HCT116 (cell line): ENCODE measurements around the gene SPACDR. TPM values are rescaled to one million over a fixed set of nuclear protein-coding genes. Genes with fewer than 3 reads are reported as not detected.

Experiments
- ATAC-seq: fragments of 200-7000 bp; cut with Tn5 transposase; 2 replicates; pipeline ENCODE4 v1.9.1; 2020; ENCODE audit warnings: mild to moderate bottlenecking, moderate library complexity
- BruUV-seq: library from RNA; stranded (reverse); fragments of 400-500 nt; replicated peaks from 2 replicates; lab custom pipeline; 2021; lab: Mats Ljungman, UMichigan
- CTCF ChIA-PET: fragments of 300-600 bp; sonication (Branson Sonifier 250); formaldehyde crosslinking; loops from one replicate; lab custom pipeline; 2021; ENCODE audit warnings: antibody characterized with exemption; lab: Charles Lee
- POLR2A ChIA-PET: fragments of 300-600, 350-600 bp; sonication (Branson Sonifier 250); formaldehyde crosslinking; loops from one replicate; lab custom pipeline; 2021; ENCODE audit warnings: antibody characterized with exemption; lab: Charles Lee
- RAD21 ChIA-PET, 2 experiments: fragments of 300-600 bp; sonication (Branson Sonifier 250); formaldehyde crosslinking; loops; one replicate each; lab custom pipeline; 2023; ENCODE audit warnings: low total read pairs in 2 of 2; ENCODE audit not compliant: uncharacterized antibody in 2 of 2, unreplicated experiment in 2 of 2, low non-redundant PET in 1 of 2; lab: Charles Lee
- DNase-seq: peaks from one replicate; pipeline ENCODE4 v3.0.0-alpha.2; 2010; ENCODE audit warnings: low read depth, low spot score
- H2AFZ ChIP-seq: fragments of 200-600 bp; shearing (Covaris generic), sonication (generic); 2 replicates; pipeline ENCODE4 v1.6.1; 2017; ENCODE audit warnings: low read depth, mixed run types, mixed read lengths, antibody characterized with exemption, low read length; ENCODE audit not compliant: poor library complexity, severe bottlenecking
- H3K27ac ChIP-seq: 2 replicates; pipeline ENCODE4 v1.5.1; 2012; ENCODE audit warnings: low read depth, low read length
- H3K27me3 ChIP-seq: fragments of 200-600 bp; sonication (generic); 2 replicates; pipeline ENCODE4 v1.6.1; 2016; ENCODE audit warnings: mixed run types, low read length, mixed read lengths; ENCODE audit not compliant: insufficient read depth
- H3K36me3 ChIP-seq, 2 experiments: fragments of 200-500 bp in 1 of 2; fragments of 200-600 bp in 1 of 2; sonication (Bioruptor generic) in 1 of 2; sonication (generic) in 1 of 2; 2 replicates each; pipeline versions ENCODE4 v1.5.1 to v1.6.1; 2014 to 2016; ENCODE audit warnings: low read length in 2 of 2, inconsistent platforms in 1 of 2, mixed read lengths in 1 of 2, mixed run types in 1 of 2; ENCODE audit not compliant: insufficient read depth in 2 of 2, control insufficient read depth in 1 of 2
- H3K4me1 ChIP-seq, 2 experiments: fragments of 200-600 bp in 1 of 2; sonication (generic) in 1 of 2; 2 replicates each; pipeline versions ENCODE4 v1.5.1 to v1.6.1; 2012 to 2017; ENCODE audit warnings: low read length in 2 of 2, inconsistent platforms in 1 of 2, mild to moderate bottlenecking in 1 of 2, mixed read lengths in 1 of 2, mixed run types in 1 of 2, moderate library complexity in 1 of 2; ENCODE audit not compliant: insufficient read depth in 2 of 2, control insufficient read depth in 1 of 2
- H3K4me2 ChIP-seq: fragments of 200-600 bp; sonication (generic); 2 replicates; pipeline ENCODE4 v1.6.1; 2017; ENCODE audit warnings: mixed run types, low read length, mixed read lengths
- H3K4me3 ChIP-seq, 2 experiments: fragments of 200-600 bp in 1 of 2; sonication (generic) in 1 of 2; replicated peaks in 1 of 2; 2 replicates each; pipeline ENCODE4 v1.5.1; 2011 to 2016; ENCODE audit warnings: low read length in 2 of 2, control low read depth in 1 of 2, low read depth in 1 of 2, mild to moderate bottlenecking in 1 of 2, mixed read lengths in 1 of 2, mixed run types in 1 of 2
- H3K79me2 ChIP-seq: fragments of 200-600 bp; sonication (generic); 2 replicates; pipeline ENCODE4 v1.6.1; 2017; ENCODE audit warnings: mild to moderate bottlenecking, mixed run types, low read length, moderate library complexity, mixed read lengths; ENCODE audit not compliant: insufficient read depth
- H3K9ac ChIP-seq: fragments of 200-600 bp; sonication (generic); 2 replicates; pipeline ENCODE4 v1.6.1; 2016; ENCODE audit warnings: low read length, mixed read lengths
- H3K9me2 ChIP-seq: fragments of 200-600 bp; sonication (generic), shearing (Covaris generic); 2 replicates; pipeline ENCODE4 v1.6.1; 2017; ENCODE audit warnings: mixed run types, mild to moderate bottlenecking, moderate library complexity; ENCODE audit not compliant: insufficient read depth
- H3K9me3 ChIP-seq, 2 experiments: fragments of 200-500 bp in 1 of 2; fragments of 200-600 bp in 1 of 2; sonication (Bioruptor generic) in 1 of 2; sonication (generic) in 1 of 2; 2 replicates each; pipeline ENCODE4 v1.6.1; 2014 to 2017; ENCODE audit warnings: low read length in 2 of 2, mixed read lengths in 2 of 2, inconsistent platforms in 1 of 2, low read depth in 1 of 2, mild to moderate bottlenecking in 1 of 2, mixed run types in 1 of 2, moderate library complexity in 1 of 2; ENCODE audit not compliant: control insufficient read depth in 1 of 2, insufficient read depth in 1 of 2
- H4K20me1 ChIP-seq: fragments of 200-600 bp; sonication (generic), shearing (Covaris generic); 2 replicates; pipeline ENCODE4 v1.6.1; 2017; ENCODE audit warnings: mixed run types, mild to moderate bottlenecking, moderate library complexity; ENCODE audit not compliant: insufficient read depth
- CEBPB ChIP-seq: IDR thresholded peaks from 2 replicates; pipeline ENCODE4 v1.6.1; 2012; ENCODE audit warnings: low read depth
- EGR1 ChIP-seq: IDR thresholded peaks from 2 replicates; pipeline ENCODE4 v1.6.1; 2012; ENCODE audit warnings: low read depth
- POLR2A ChIP-seq: IDR thresholded peaks from 2 replicates; pipeline ENCODE4 v1.7.0; 2011; ENCODE audit warnings: borderline replicate concordance; ENCODE audit not compliant: insufficient read depth, insufficient read length; ENCODE audit errors: extremely low read depth
- SP1 ChIP-seq: IDR thresholded peaks from 2 replicates; pipeline ENCODE4 v1.6.1; 2012; ENCODE audit warnings: low read depth
- intact Hi-C: fragments of 100-400 bp; cut with micrococcal nuclease; formaldehyde crosslinking; loops from 2 replicates; pipeline ENCODE4 v1.10.0; 2022
- total RNA-seq: library from RNA; stranded (reverse); gene quantifications from one replicate; pipeline ENCODE4 v1.2.1, GENCODE V29; 2021; ENCODE audit not compliant: unreplicated experiment
- TF ChIP-seq, protein P1 (sequence below): IDR thresholded peaks from 2 replicates; pipeline ENCODE4 v1.6.1; 2012; ENCODE audit warnings: low read depth
- TF ChIP-seq, protein P2 (sequence below): IDR thresholded peaks from 2 replicates; pipeline ENCODE4 v1.6.1; 2012
- TF ChIP-seq, protein P3 (sequence below): IDR thresholded peaks from 2 replicates; pipeline ENCODE4 v1.6.1; 2011; ENCODE audit warnings: mild to moderate bottlenecking, low read length, moderate library complexity; ENCODE audit not compliant: insufficient replicate concordance; ENCODE audit errors: extremely low read depth

The SPACDR gene
- total RNA-seq, 1 experiment from 2014 or later, result 1.7 TPM

DNA sequence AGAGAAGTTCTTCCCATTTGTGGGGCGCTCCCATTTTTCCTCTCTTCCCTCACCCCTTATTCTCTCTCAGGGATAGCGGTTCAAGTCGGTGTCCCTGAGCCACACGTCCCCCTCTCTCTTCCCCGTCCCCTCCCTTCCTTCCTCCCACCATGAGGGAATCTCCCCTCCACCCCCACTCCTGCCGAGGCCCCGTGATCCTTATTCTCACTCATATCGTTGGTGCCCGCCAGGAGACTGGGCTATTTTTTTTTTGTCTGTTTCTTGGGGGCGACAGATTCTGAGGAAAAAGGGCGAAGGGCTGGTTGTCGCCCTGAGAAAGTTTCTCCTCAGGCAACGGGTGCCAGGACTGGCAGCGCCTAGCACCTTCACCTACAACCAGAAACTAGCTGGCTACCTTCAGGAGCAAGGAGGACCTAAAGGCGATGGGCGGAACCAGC is 36.3 kb downstream of the SPACDR start (continued):
- TF ChIP-seq, protein P1, sequence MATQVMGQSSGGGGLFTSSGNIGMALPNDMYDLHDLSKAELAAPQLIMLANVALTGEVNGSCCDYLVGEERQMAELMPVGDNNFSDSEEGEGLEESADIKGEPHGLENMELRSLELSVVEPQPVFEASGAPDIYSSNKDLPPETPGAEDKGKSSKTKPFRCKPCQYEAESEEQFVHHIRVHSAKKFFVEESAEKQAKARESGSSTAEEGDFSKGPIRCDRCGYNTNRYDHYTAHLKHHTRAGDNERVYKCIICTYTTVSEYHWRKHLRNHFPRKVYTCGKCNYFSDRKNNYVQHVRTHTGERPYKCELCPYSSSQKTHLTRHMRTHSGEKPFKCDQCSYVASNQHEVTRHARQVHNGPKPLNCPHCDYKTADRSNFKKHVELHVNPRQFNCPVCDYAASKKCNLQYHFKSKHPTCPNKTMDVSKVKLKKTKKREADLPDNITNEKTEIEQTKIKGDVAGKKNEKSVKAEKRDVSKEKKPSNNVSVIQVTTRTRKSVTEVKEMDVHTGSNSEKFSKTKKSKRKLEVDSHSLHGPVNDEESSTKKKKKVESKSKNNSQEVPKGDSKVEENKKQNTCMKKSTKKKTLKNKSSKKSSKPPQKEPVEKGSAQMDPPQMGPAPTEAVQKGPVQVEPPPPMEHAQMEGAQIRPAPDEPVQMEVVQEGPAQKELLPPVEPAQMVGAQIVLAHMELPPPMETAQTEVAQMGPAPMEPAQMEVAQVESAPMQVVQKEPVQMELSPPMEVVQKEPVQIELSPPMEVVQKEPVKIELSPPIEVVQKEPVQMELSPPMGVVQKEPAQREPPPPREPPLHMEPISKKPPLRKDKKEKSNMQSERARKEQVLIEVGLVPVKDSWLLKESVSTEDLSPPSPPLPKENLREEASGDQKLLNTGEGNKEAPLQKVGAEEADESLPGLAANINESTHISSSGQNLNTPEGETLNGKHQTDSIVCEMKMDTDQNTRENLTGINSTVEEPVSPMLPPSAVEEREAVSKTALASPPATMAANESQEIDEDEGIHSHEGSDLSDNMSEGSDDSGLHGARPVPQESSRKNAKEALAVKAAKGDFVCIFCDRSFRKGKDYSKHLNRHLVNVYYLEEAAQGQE, result no peak
- TF ChIP-seq CEBPB, result no peak

DNA sequence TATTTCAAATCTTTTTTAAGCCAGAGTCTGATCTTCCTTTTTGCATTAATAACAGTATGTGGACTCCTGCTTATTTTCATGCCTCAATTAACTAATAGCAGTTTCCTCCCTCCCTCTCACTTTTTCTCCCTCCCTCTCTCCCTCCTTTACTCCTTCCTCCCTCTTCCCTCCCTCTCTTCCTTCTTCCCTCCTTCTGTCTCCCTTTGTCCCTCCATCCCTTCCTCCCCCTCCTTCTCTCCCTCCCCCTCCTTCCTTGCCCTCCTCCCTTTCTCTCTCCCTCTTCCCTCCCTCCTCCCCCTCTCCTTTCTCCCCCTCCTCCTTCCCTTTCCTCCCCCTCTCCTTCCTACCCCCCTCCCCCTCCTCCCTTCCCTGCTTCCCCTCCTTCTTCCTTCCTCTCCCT is 37.5 kb downstream of the SPACDR start:
- BruUV-seq, result no TSS peak
- Histone ChIP-seq H4K20me1 (no peaks in the 10 kb centered on the region), H3K4me2 (no peak overlapping the region), H3K9me2 (no peaks in the 10 kb centered on the region), H3K9me3 (no peaks in the 10 kb centered on the region), H3K27ac (no peak overlapping the region), H3K79me2 (peaks cover 20% of the 10 kb centered on the region), H3K4me1 (peaks cover 0 to 33% of the 10 kb centered on the region in 2 experiments), H3K27me3 (no peaks in the 10 kb centered on the region), H3K4me3 (no peak overlapping the region), H2AFZ (no peak overlapping the region), H3K36me3 (peaks cover 0 to 9% of the 10 kb centered on the region in 2 experiments; a peak in 1 of 4 replicates), H3K9ac (no peak overlapping the region)
- TF ChIP-seq, protein P2, sequence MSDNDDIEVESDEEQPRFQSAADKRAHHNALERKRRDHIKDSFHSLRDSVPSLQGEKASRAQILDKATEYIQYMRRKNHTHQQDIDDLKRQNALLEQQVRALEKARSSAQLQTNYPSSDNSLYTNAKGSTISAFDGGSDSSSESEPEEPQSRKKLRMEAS, result no peak
- no peak for TF ChIP-seq POLR2A
- TF ChIP-seq, protein P3, sequence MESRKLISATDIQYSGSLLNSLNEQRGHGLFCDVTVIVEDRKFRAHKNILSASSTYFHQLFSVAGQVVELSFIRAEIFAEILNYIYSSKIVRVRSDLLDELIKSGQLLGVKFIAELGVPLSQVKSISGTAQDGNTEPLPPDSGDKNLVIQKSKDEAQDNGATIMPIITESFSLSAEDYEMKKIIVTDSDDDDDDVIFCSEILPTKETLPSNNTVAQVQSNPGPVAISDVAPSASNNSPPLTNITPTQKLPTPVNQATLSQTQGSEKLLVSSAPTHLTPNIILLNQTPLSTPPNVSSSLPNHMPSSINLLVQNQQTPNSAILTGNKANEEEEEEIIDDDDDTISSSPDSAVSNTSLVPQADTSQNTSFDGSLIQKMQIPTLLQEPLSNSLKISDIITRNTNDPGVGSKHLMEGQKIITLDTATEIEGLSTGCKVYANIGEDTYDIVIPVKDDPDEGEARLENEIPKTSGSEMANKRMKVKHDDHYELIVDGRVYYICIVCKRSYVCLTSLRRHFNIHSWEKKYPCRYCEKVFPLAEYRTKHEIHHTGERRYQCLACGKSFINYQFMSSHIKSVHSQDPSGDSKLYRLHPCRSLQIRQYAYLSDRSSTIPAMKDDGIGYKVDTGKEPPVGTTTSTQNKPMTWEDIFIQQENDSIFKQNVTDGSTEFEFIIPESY, result no peak
- no peak for TF ChIP-seq EGR1
- no peak for TF ChIP-seq SP1
- POLR2A ChIA-PET, result no interaction called here
- intact Hi-C loops, result no loop called here
- ATAC-seq, result no peak
- no peak for DNase-seq
- RAD21 ChIA-PET, result no interaction called here
- CTCF ChIA-PET, result no interaction called here
